Upper lobe of left lung (tissue), 4 donors: ENCODE data around the gene FBXO9.

Experiments used
- POLR2A ChIP-seq, 4 donors: fragments of 450-650 bp; IDR thresholded peaks; one replicate each; pipeline ENCODE4 v1.5.1; 2016 to 2017; ENCODE audit warnings: antibody characterized with exemption in 4 of 4, mild to moderate bottlenecking in 2 of 4
- TF ChIP-seq, protein P1 (sequence below), 6 experiments: fragments of 450-650 bp in 4 of 6; fragments of 200-600 bp in 2 of 6; sonication (generic) in 2 of 6; IDR thresholded peaks; one replicate each; pipeline ENCODE4 v1.5.1; 2016 to 2019; ENCODE audit warnings: antibody characterized with exemption in 6 of 6

DNA sequence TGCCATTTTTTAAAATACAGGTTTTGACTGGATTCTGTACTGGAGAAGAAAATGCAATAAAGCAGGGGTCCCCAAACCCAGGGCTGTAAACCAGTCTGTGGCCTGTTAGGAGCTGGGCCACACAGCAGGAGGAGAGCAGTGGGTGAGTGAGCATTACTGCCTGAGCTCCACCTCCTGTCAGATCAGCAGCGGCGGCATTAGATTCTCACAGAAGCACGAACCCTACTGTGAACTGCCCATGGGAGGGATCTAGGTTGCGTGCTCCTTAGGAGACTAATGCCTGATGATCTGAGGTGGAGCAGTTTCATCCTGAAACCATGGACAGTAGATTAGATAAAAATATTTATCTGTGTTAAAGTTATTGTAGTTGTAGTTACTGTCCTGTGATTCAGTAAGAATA is 21.1 kb upstream of the FBXO9 start:
- TF ChIP-seq, protein P1, sequence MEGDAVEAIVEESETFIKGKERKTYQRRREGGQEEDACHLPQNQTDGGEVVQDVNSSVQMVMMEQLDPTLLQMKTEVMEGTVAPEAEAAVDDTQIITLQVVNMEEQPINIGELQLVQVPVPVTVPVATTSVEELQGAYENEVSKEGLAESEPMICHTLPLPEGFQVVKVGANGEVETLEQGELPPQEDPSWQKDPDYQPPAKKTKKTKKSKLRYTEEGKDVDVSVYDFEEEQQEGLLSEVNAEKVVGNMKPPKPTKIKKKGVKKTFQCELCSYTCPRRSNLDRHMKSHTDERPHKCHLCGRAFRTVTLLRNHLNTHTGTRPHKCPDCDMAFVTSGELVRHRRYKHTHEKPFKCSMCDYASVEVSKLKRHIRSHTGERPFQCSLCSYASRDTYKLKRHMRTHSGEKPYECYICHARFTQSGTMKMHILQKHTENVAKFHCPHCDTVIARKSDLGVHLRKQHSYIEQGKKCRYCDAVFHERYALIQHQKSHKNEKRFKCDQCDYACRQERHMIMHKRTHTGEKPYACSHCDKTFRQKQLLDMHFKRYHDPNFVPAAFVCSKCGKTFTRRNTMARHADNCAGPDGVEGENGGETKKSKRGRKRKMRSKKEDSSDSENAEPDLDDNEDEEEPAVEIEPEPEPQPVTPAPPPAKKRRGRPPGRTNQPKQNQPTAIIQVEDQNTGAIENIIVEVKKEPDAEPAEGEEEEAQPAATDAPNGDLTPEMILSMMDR (IDR thresholded peaks at IDR 0.05): no peak
- no peak for TF ChIP-seq POLR2A (IDR thresholded peaks at IDR 0.05)
